Left colon (tissue), 2 donors: ENCODE measurements around the gene FRAT1. TPM values are rescaled to one million over a fixed set of nuclear protein-coding genes. Genes with fewer than 3 reads are reported as not detected.

Source experiments
- ATAC-seq: fragments of 200-7000 bp; cut with Tn5 transposase; one replicate; pipeline ENCODE4 v1.9.1; 2020; ENCODE audit warnings: mild to moderate bottlenecking, moderate library complexity
- DNase-seq, 2 donors: peaks; one replicate each; pipeline ENCODE4 v3.0.0-alpha.2; 2020
- intact Hi-C, 2 donors: fragments of 100-400 bp; cut with DNase I in 1 of 2; cut with micrococcal nuclease in 1 of 2; formaldehyde crosslinking; loops; one replicate each; pipeline versions ENCODE4 v1.11.2 to v1.14.0; 2022; cut with DNase I, micrococcal nuclease
- total RNA-seq, 2 donors: library from RNA; stranded (reverse); fragmentation: NEBNext Ultra II Directional; extraction: Animal tissue kit (Norgen Biotek cat#: 25700); gene quantifications; one replicate each; pipeline ENCODE4 v1.2.1, GENCODE V29; 2021
- donor health status: DM: no; HTN: no; CAD: no.
- donor health status: DM: yes; HTN: yes; CAD: no.

The FRAT1 gene
- total RNA-seq, 2 donors from 2014 or later: 6.9 to 10.5 TPM

GRCh38 chr10:97356318-97356914 lies 37.3 kb downstream of the FRAT1 start:
- no peak for ATAC-seq
- intact Hi-C loops: loop anchor here in 1 of 2 donors (10.0 kb wide), 1 partner anchor 82 kb away; no protein-coding TSS in a partner anchor

GRCh38 chr10:97356918-97357317 lies 37.8 kb downstream of the FRAT1 start:
- intact Hi-C loops: loop anchor here in 1 of 2 donors (10.0 kb wide), 1 partner anchor 82 kb away; no protein-coding TSS in a partner anchor
- DNase-seq (no peak), ATAC-seq (no peak)

More at GRCh38 chr10:97356318-97356914, 37.3 kb downstream of the FRAT1 start:
- no peak for DNase-seq

GRCh38 chr10:97358349-97358748 lies 39.3 kb downstream of the FRAT1 start:
- ATAC-seq: no peak
- DNase-seq: no peak
- intact Hi-C loops: loop anchor here in 1 of 2 donors (10.0 kb wide), 1 partner anchor 84 kb away; no protein-coding TSS in a partner anchor

GRCh38 chr10:97358781-97359180 lies 39.7 kb downstream of the FRAT1 start:
- intact Hi-C loops: loop anchor here in 1 of 2 donors (10.0 kb wide), 1 partner anchor 84 kb away; no protein-coding TSS in a partner anchor
- ATAC-seq: no peak

GRCh38 chr10:97360705-97361536 lies 41.9 kb downstream of the FRAT1 start:
- intact Hi-C loops: no loop called here
- DNase-seq (no peak), ATAC-seq (no peak)

More at GRCh38 chr10:97358781-97359180, 39.7 kb downstream of the FRAT1 start:
- DNase-seq: no peak

- DNase-seq (no peak), ATAC-seq (no peak)
- intact Hi-C loops: no loop called here
These were observed 42.4 kb downstream of the FRAT1 start for GRCh38 chr10:97361537-97361901.

GRCh38 chr10:97362310-97363033 lies 43.4 kb downstream of the FRAT1 start:
- intact Hi-C loops: no loop called here
- ATAC-seq: no peak
- DNase-seq: no peak

GRCh38 chr10:97363071-97363470 lies 44.0 kb downstream of the FRAT1 start:
- intact Hi-C loops: no loop called here
- no peak for DNase-seq
- ATAC-seq: no peak

- DNase-seq: no peak
- intact Hi-C loops: no loop called here
- no peak for ATAC-seq
These were observed 46.8 kb downstream of the FRAT1 start for GRCh38 chr10:97365761-97366351.

- intact Hi-C loops: no loop called here
- ATAC-seq: no peak
- DNase-seq: no peak
These were observed 47.5 kb downstream of the FRAT1 start for GRCh38 chr10:97366572-97366971.

- ATAC-seq (no peak), DNase-seq (no peak)
- intact Hi-C loops: no loop called here
These were observed 48.1 kb downstream of the FRAT1 start for GRCh38 chr10:97367126-97367649.

Other genes with a start within 250 kb of the FRAT1 start
- under 1 TPM; 0.06 to 0.25 TPM for gene SLIT1, start 133.3 kb upstream of the FRAT1 start, total RNA-seq
- gene ARHGAP19, start 26.6 kb upstream of the FRAT1 start, total RNA-seq: 1 to 10 TPM; 6.4 to 6.8 TPM
- 10 to 100 TPM; 41.4 to 43.9 TPM for gene FRAT2, start 15.5 kb downstream of the FRAT1 start, total RNA-seq
- 10 to 100 TPM; 13.9 to 15.1 TPM for gene RRP12, start 82.1 kb downstream of the FRAT1 start, total RNA-seq
- gene PGAM1, start 106.9 kb downstream of the FRAT1 start, total RNA-seq: 100 to 1,000 TPM; 216 to 249 TPM
- 10 to 100 TPM; 21.7 to 22.6 TPM for gene EXOSC1, start 126.7 kb downstream of the FRAT1 start, total RNA-seq
- gene ZDHHC16, start 126.9 kb downstream of the FRAT1 start, total RNA-seq: 10 to 100 TPM; 29.1 to 31.5 TPM
- 10 to 100 TPM; 38.9 to 42.3 TPM for gene MMS19, start 179.2 kb downstream of the FRAT1 start, total RNA-seq
- 1 to 10 TPM; 1.8 to 2.4 TPM for gene UBTD1, start 179.7 kb downstream of the FRAT1 start, total RNA-seq